Body of pancreas (tissue), 4 donors: ENCODE results near the gene RANBP17. TPM values are rescaled to one million over a fixed set of nuclear protein-coding genes. Genes with fewer than 3 reads are reported as not detected.

ENCODE experiments used
- ATAC-seq: fragments of 150-250 bp; one replicate; pipeline ENCODE4 v1.9.1; 2016
- DNase-seq, 4 donors: peaks; one replicate each; pipeline ENCODE4 v3.0.0-alpha.2; 2019
- H3K27ac ChIP-seq, 4 donors: fragments of 200-600 bp; sonication (generic); 1 replicate in 3 of 4; 2 replicates in 1 of 4; pipeline versions ENCODE4 v1.5.1 to v1.6.1; 2016 to 2019; ENCODE audit warnings: mild to moderate bottlenecking in 1 of 4, mixed read lengths in 1 of 4, moderate library complexity in 1 of 4
- H3K27me3 ChIP-seq, 2 donors: fragments of 200-600 bp; sonication (generic); one replicate each; pipeline ENCODE4 v1.6.0; 2016; ENCODE audit warnings: mild to moderate bottlenecking in 1 of 2
- H3K36me3 ChIP-seq, 2 donors: fragments of 200-600 bp; sonication (generic); replicated peaks in 1 of 2; 2 replicates each; pipeline ENCODE4 v1.5.1; 2016; ENCODE audit warnings: low read depth in 2 of 2; ENCODE audit not compliant: insufficient read depth in 1 of 2
- H3K4me1 ChIP-seq: fragments of 200-600 bp; sonication (generic); one replicate; pipeline ENCODE4 v1.6.0; 2016
- H3K4me3 ChIP-seq, 2 donors: fragments of 200-600 bp; sonication (generic); 1 replicate in 1 of 2; 2 replicates in 1 of 2; pipeline ENCODE4 v1.5.1; 2016 to 2019
- H3K9me3 ChIP-seq, 3 donors: fragments of 200-600 bp; sonication (generic); 1 replicate in 2 of 3; 2 replicates in 1 of 3; pipeline ENCODE4 v1.5.1; 2016
- POLR2A ChIP-seq, 3 donors: fragments of 450-650 bp; IDR thresholded peaks; one replicate each; pipeline ENCODE4 v1.6.1; 2016; ENCODE audit warnings: antibody characterized with exemption in 3 of 3, mild to moderate bottlenecking in 2 of 3
- WGBS, 2 donors: methylation state at CpG; one replicate each; pipeline ENCODE4 v1.1.5; 2017; 5-methylcytosine and 5-hydroxymethylcytosine counted together
- intact Hi-C: fragments of 100-400 bp; cut with DNase I; formaldehyde crosslinking; loops from one replicate; pipeline ENCODE4 v1.15.1; 2023
- total RNA-seq, 2 donors: library from RNA; depleted of rRNA; stranded (reverse); fragments of >200 nt; gene quantifications; one replicate each; pipeline ENCODE4 v1.1.0, GENCODE V29; 2016
- TF ChIP-seq, protein P1 (sequence below), 7 experiments: fragments of 450-650 bp in 4 of 7; fragments of 200-600 bp in 3 of 7; sonication (generic) in 3 of 7; IDR thresholded peaks; one replicate each; pipeline ENCODE4 v1.5.1; 2016 to 2019; ENCODE audit warnings: antibody characterized with exemption in 7 of 7

The RANBP17 gene
- total RNA-seq, 2 donors from 2014 or later = 6.6 to 9.1 TPM

DNA sequence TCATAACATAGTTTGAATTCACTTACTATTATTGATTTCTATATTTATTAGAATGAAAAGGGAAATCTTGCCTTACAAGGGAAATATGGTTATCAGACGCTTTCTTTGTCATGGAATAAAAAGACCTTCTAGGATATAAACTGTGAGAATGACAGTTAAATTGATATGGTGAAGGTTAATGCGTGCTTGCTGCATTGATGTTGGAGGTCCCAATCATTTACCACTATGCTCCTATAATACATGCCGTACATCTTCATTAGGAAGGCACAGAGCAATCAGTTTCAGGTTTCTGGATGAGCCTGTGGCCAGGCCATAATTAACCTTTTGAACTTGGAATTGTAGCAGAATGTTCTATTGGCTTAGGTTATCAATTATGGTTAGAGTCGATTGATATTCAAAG is 245.9 kb downstream of the RANBP17 start:
- no peak for ATAC-seq
- DNase-seq = no peak
- H3K4me1 ChIP-seq = no peaks in the 10 kb centered on the region
- WGBS, 2 donors = 76 to 84% methylated on average over 4 of the region's 4 CpGs
- no peak overlapping the region for H3K4me3 ChIP-seq
- no peaks in the 10 kb centered on the region for H3K27me3 ChIP-seq
- H3K27ac ChIP-seq = no peak overlapping the region
- H3K36me3 ChIP-seq = no peaks in the 10 kb centered on the region
- TF ChIP-seq, protein P1, sequence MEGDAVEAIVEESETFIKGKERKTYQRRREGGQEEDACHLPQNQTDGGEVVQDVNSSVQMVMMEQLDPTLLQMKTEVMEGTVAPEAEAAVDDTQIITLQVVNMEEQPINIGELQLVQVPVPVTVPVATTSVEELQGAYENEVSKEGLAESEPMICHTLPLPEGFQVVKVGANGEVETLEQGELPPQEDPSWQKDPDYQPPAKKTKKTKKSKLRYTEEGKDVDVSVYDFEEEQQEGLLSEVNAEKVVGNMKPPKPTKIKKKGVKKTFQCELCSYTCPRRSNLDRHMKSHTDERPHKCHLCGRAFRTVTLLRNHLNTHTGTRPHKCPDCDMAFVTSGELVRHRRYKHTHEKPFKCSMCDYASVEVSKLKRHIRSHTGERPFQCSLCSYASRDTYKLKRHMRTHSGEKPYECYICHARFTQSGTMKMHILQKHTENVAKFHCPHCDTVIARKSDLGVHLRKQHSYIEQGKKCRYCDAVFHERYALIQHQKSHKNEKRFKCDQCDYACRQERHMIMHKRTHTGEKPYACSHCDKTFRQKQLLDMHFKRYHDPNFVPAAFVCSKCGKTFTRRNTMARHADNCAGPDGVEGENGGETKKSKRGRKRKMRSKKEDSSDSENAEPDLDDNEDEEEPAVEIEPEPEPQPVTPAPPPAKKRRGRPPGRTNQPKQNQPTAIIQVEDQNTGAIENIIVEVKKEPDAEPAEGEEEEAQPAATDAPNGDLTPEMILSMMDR (IDR thresholded peaks at IDR 0.05) = no peak
- no peak for TF ChIP-seq POLR2A (IDR thresholded peaks at IDR 0.05)
- no peaks in the 10 kb centered on the region for H3K9me3 ChIP-seq
- intact Hi-C loops = no loop called here

DNA sequence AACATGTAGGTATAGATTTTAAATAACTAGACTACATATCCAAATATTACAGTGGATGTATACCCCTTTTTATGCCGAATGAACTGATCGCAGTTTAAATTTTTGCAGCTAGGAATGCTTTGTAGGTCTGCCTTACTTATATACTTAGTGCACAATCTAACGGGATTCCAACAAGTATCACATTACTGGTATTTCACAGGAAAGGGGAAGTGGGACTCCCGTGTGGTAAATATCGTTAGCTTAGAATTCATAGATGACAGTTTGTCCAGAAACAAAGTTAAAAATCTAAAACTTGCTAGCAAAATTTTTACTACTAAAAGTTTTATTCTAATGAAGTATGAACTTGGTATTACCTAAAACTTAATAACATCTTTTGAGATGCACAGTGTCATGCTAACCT is 253.7 kb downstream of the RANBP17 start:
- Histone ChIP-seq H3K4me1 (no peaks in the 10 kb centered on the region), H3K27ac (no peak overlapping the region), H3K27me3 (no peaks in the 10 kb centered on the region), H3K9me3 (no peaks in the 10 kb centered on the region), H3K4me3 (no peak overlapping the region), H3K36me3 (no peaks in the 10 kb centered on the region)
- 87 to 92% methylated on average over 5 of the region's 5 CpGs for WGBS, 2 donors
- TF ChIP-seq, protein P1 (IDR thresholded peaks at IDR 0.05) = no peak
- TF ChIP-seq POLR2A (IDR thresholded peaks at IDR 0.05) = no peak
- intact Hi-C loops = no loop called here
- no peak for DNase-seq
- no peak for ATAC-seq

DNA sequence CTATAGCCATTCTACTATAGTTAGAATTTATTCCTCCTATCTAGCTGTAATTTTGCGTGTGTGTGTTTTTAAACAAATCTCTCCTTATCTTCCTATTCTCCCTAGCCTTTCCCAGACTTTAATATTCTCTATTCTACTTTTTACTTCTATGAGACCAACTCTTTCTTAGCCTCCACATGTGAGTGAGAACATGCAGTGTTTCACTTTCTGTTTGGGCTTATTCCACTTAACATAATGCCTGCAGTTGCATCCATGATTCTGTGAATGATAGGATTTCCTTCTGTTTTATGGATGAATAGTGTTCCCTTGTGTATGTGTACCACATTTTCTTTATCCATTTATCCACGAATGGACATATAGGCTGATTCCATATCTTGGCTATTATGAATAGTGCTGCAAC is 254.9 kb downstream of the RANBP17 start:
- intact Hi-C loops = no loop called here
- no peak for DNase-seq
- WGBS, 2 donors = 89 to 92% methylated on average over 2 of the region's 2 CpGs
- H3K27me3 ChIP-seq = no peaks in the 10 kb centered on the region
- H3K36me3 ChIP-seq = no peaks in the 10 kb centered on the region
- no peaks in the 10 kb centered on the region for H3K9me3 ChIP-seq
- TF ChIP-seq POLR2A (IDR thresholded peaks at IDR 0.05) = no peak
- TF ChIP-seq, protein P1 (IDR thresholded peaks at IDR 0.05) = no peak
- no peaks in the 10 kb centered on the region for H3K4me1 ChIP-seq
- H3K4me3 ChIP-seq = no peak overlapping the region
- no peak for ATAC-seq
- H3K27ac ChIP-seq = no peak overlapping the region

DNA sequence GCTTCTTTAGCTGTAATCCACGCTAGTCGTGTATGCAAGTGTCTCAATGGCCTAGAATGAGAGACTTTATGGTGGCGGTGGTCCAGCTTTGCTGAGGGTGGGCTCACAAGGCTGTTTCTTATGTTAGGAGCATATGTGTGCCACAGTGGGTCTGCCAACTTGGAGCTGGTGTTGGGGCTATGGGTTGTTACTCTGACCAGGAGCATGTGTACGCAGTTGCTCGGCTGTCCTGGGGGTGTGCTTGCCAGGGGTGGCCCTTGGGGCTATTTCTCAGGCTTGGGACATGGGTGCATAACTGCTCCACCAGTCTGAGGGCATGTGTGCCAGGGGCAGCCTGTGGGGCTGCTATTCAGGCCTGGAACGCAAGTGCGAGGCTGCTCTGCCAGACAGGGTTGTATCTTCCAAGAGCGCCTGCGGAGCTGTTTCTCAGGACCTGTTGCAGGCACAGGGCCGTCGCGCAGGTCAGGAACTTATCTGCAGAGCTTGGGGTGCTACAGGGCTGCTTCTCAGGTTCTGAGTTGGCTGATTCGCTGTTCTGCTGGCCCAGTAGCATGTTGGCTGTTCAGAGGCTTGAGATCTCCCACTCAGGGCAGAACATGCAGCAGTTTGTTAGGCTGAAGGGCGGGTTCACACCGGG is 259.3 kb downstream of the RANBP17 start:
- no peaks in the 10 kb centered on the region for H3K9me3 ChIP-seq
- TF ChIP-seq, protein P1 (IDR thresholded peaks at IDR 0.05) = no peak
- TF ChIP-seq POLR2A (IDR thresholded peaks at IDR 0.05) = no peak
- 89 to 90% methylated on average over 12 to 14 of the region's 15 CpGs for WGBS, 2 donors
- H3K36me3 ChIP-seq = no peaks in the 10 kb centered on the region
- no peak overlapping the region for H3K4me3 ChIP-seq
- ATAC-seq = no peak
- H3K4me1 ChIP-seq = no peaks in the 10 kb centered on the region
- H3K27me3 ChIP-seq = no peaks in the 10 kb centered on the region
- no peak for DNase-seq
- H3K27ac ChIP-seq = no peak overlapping the region
- intact Hi-C loops = no loop called here

DNA sequence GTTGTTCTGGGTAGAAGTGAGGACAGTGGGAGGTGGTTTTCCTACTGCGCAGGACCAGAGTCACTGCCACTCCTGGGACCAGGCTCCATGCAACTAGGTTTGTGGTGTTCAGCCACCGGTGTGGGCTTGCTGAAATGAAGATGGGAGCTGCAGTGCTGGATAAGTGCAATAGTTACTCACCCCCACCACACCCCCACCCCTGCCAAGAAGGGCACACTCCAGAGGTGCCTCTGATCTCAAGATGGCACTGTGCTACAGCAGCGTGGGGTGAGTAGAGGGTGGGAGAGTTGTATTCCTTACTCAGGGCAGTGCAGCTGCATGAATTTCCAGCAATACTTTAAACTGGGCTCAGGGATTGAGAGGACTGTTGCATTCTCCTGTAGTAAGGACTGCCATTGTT is 259.8 kb downstream of the RANBP17 start:
- Histone ChIP-seq H3K4me1 (no peaks in the 10 kb centered on the region), H3K27ac (no peak overlapping the region), H3K9me3 (no peaks in the 10 kb centered on the region), H3K36me3 (no peaks in the 10 kb centered on the region), H3K27me3 (no peaks in the 10 kb centered on the region), H3K4me3 (no peak overlapping the region)
- ATAC-seq (no peak), DNase-seq (no peak)
- TF ChIP-seq, protein P1 (IDR thresholded peaks at IDR 0.05) = no peak
- TF ChIP-seq POLR2A (IDR thresholded peaks at IDR 0.05) = no peak
- 92 to 97% methylated on average over 2 to 3 of the region's 3 CpGs for WGBS, 2 donors
- intact Hi-C loops = no loop called here
